Osteoblast (primary cell): ENCODE data around the gene INTS4. TPM values are rescaled to one million over a fixed set of nuclear protein-coding genes. Genes with fewer than 3 reads are reported as not detected.
A peak's percentile ranks its signal among the peaks of the same experiment; 100 is the strongest.
"Not testable (repeated sequence)": the region's sequence is repeated elsewhere in the genome, so short reads cannot be mapped to it uniquely, and the experiment has no call there.

Experiments
- DNase-seq: peaks from one replicate; pipeline ENCODE4 v3.0.0; 2011; ENCODE audit warnings: low spot score, mixed read lengths; ENCODE audit not compliant: insufficient read length; ENCODE audit errors: missing footprints
- H2AFZ ChIP-seq: 2 replicates; pipeline ENCODE4 v1.6.0; 2011; ENCODE audit warnings: mild to moderate bottlenecking, low read length
- H3K27ac ChIP-seq: 2 replicates; pipeline ENCODE4 v1.5.1; 2011; ENCODE audit warnings: mild to moderate bottlenecking, low read depth, low read length, moderate library complexity
- H3K27me3 ChIP-seq: 2 replicates; pipeline ENCODE4 v1.6.0; 2012; ENCODE audit warnings: mild to moderate bottlenecking, control low read depth, inconsistent platforms, low read length, moderate library complexity; ENCODE audit not compliant: insufficient read depth
- H3K36me3 ChIP-seq: 2 replicates; pipeline ENCODE4 v1.5.1; 2011; ENCODE audit warnings: mild to moderate bottlenecking, low read length, control low read depth, moderate library complexity; ENCODE audit not compliant: insufficient read depth
- H3K4me1 ChIP-seq: 2 replicates; pipeline ENCODE4 v1.5.1; 2011; ENCODE audit warnings: mild to moderate bottlenecking, low read length, control low read depth, moderate library complexity; ENCODE audit not compliant: insufficient read depth
- H3K4me2 ChIP-seq: 2 replicates; pipeline ENCODE4 v1.6.0; 2011; ENCODE audit warnings: mild to moderate bottlenecking, low read length; ENCODE audit not compliant: insufficient read depth
- H3K4me3 ChIP-seq: fragments of 200-600 bp; sonication (generic); 3 replicates; pipeline ENCODE4 v1.5.1; 2012; ENCODE audit warnings: mild to moderate bottlenecking, low read length, inconsistent platforms; ENCODE audit not compliant: insufficient read depth
- H3K79me2 ChIP-seq: 2 replicates; pipeline ENCODE4 v1.6.0; 2012; ENCODE audit warnings: mild to moderate bottlenecking, low read length, control low read depth, inconsistent platforms; ENCODE audit not compliant: insufficient read depth
- H3K9me3 ChIP-seq: 2 replicates; pipeline ENCODE4 v1.5.1; 2011; ENCODE audit warnings: low read depth, low read length, control low read depth
- H4K20me1 ChIP-seq: 2 replicates; pipeline ENCODE4 v1.6.0; 2012; ENCODE audit warnings: mild to moderate bottlenecking, low read length, control low read depth; ENCODE audit not compliant: insufficient read depth
- CTCF ChIP-seq: IDR thresholded peaks from 2 replicates; pipeline ENCODE4 v1.5.1; 2011; ENCODE audit warnings: mild to moderate bottlenecking, low read depth, low read length, moderate library complexity; ENCODE audit errors: extremely low read depth
- total RNA-seq: library from RNA; depleted of rRNA; stranded (reverse); fragments of >200 nt; gene quantifications from 2 replicates; pipeline ENCODE4 v1.2.3, GENCODE V29; 2012

The INTS4 gene
- total RNA-seq, 1 donor: 35.8 TPM

- H3K36me3 ChIP-seq, H3K27me3 ChIP-seq, H3K4me1 ChIP-seq, H3K27ac ChIP-seq, H3K9me3 ChIP-seq, H2AFZ ChIP-seq, H4K20me1 ChIP-seq, DNase-seq, H3K79me2 ChIP-seq, H3K4me3 ChIP-seq, H3K4me2 ChIP-seq: not testable (repeated sequence)
Observed at GRCh38 chr11:77917713-77918112, 76.8 kb downstream of the INTS4 start.

- not testable (repeated sequence) for H3K27me3 ChIP-seq, H3K9me3 ChIP-seq, H3K4me1 ChIP-seq, DNase-seq, H4K20me1 ChIP-seq, H2AFZ ChIP-seq, H3K36me3 ChIP-seq, H3K79me2 ChIP-seq, H3K4me3 ChIP-seq
- Histone ChIP-seq H3K4me2 (peak overlapping the region; percentile 62), H3K27ac (peak overlapping the region; percentile 39)
Observed at GRCh38 chr11:77914307-77914791, 80.1 kb downstream of the INTS4 start.

- H3K27me3 ChIP-seq, H4K20me1 ChIP-seq, H3K4me3 ChIP-seq, H3K79me2 ChIP-seq, H3K4me1 ChIP-seq, H2AFZ ChIP-seq, H3K36me3 ChIP-seq, DNase-seq, H3K9me3 ChIP-seq, H3K27ac ChIP-seq: not testable (repeated sequence)
- peak overlapping the region; percentile 62 for H3K4me2 ChIP-seq
Observed at GRCh38 chr11:77913608-77914306, 80.7 kb downstream of the INTS4 start.

- not testable (repeated sequence) for H3K79me2 ChIP-seq, H4K20me1 ChIP-seq, H3K4me1 ChIP-seq, H3K27ac ChIP-seq, H3K27me3 ChIP-seq, H3K4me3 ChIP-seq, H3K9me3 ChIP-seq, DNase-seq, H3K36me3 ChIP-seq, H3K4me2 ChIP-seq, H2AFZ ChIP-seq
Observed at GRCh38 chr11:77910828-77911227, 83.6 kb downstream of the INTS4 start.

- H3K79me2 ChIP-seq: no peaks in the 10 kb centered on the region
- H3K4me3 ChIP-seq: no peak overlapping the region
- H3K4me1 ChIP-seq: peaks cover under 1% of the 10 kb centered on the region
- no peaks in the 10 kb centered on the region for H4K20me1 ChIP-seq
- DNase-seq: no peak
- no peak for TF ChIP-seq CTCF
- no peak overlapping the region for H3K27ac ChIP-seq
- no peaks in the 10 kb centered on the region for H3K27me3 ChIP-seq
- H3K4me2 ChIP-seq: no peak overlapping the region
- no peak overlapping the region for H2AFZ ChIP-seq
- peaks cover 3% of the 10 kb centered on the region for H3K36me3 ChIP-seq
- no peaks in the 10 kb centered on the region for H3K9me3 ChIP-seq
Observed at GRCh38 chr11:77909277-77909676, 85.2 kb downstream of the INTS4 start.

GRCh38 chr11:77908835-77909234, 85.6 kb downstream of the INTS4 start:
- DNase-seq: no peak
- Histone ChIP-seq H3K79me2 (no peaks in the 10 kb centered on the region), H2AFZ (no peak overlapping the region), H3K4me2 (no peak overlapping the region), H3K27ac (no peak overlapping the region), H4K20me1 (no peaks in the 10 kb centered on the region), H3K9me3 (no peaks in the 10 kb centered on the region), H3K27me3 (no peaks in the 10 kb centered on the region), H3K4me1 (no peaks in the 10 kb centered on the region), H3K36me3 (peaks cover 3% of the 10 kb centered on the region), H3K4me3 (no peak overlapping the region)
- TF ChIP-seq CTCF: no peak

- not testable (repeated sequence) for H3K4me1 ChIP-seq, H3K27ac ChIP-seq, H3K79me2 ChIP-seq, H3K36me3 ChIP-seq, H4K20me1 ChIP-seq, DNase-seq, H3K9me3 ChIP-seq, H2AFZ ChIP-seq, H3K4me2 ChIP-seq, H3K4me3 ChIP-seq, H3K27me3 ChIP-seq
Observed at GRCh38 chr11:77894949-77895348, 99.5 kb downstream of the INTS4 start.
